ENCODE results near the gene IQCF6.
"Not testable (repeated sequence)": the region's sequence is repeated elsewhere in the genome, so short reads cannot be mapped to it uniquely, and the experiment has no call there.

The IQCF6 gene

GRCh38 chr3:51753763-51754750 lies 25.0 kb downstream of the IQCF6 start:
- H3K4me1 ChIP-seq (ENCODE audit: insufficient read depth, low read length); H3K9me3 ChIP-seq (ENCODE audit: low read length); H3K4me3 ChIP-seq (ENCODE audit: low read depth in 1 of 2, low read length in 2 of 2); H3K27me3 ChIP-seq (ENCODE audit: control insufficient read depth in 1 of 2, insufficient read depth in 2 of 2, low read length in 2 of 2); H3K27ac ChIP-seq (ENCODE audit: low read depth, low read length); H3K9ac ChIP-seq (ENCODE audit: low read length); H3K36me3 ChIP-seq (ENCODE audit: insufficient read depth, low read length): not testable (repeated sequence)

GRCh38 chr3:51751287-51751686 lies 27.8 kb downstream of the IQCF6 start:
- Histone ChIP-seq H3K27ac (ENCODE audit: low read depth, low read length) (no peak overlapping the region), H3K9me3 (ENCODE audit: low read length) (no peaks in the 10 kb centered on the region), H3K4me3 (ENCODE audit: low read depth in 1 of 2, low read length in 2 of 2) (no peak overlapping the region), H3K36me3 (ENCODE audit: insufficient read depth, low read length) (no peaks in the 10 kb centered on the region), H3K4me1 (ENCODE audit: insufficient read depth, low read length) (no peaks in the 10 kb centered on the region), H3K27me3 (ENCODE audit: control insufficient read depth in 1 of 2, insufficient read depth in 2 of 2, low read length in 2 of 2) (no peaks in the 10 kb centered on the region), H3K9ac (ENCODE audit: low read length) (no peak overlapping the region)

GRCh38 chr3:51750878-51751277 lies 28.2 kb downstream of the IQCF6 start:
- Histone ChIP-seq H3K27me3 (ENCODE audit: control insufficient read depth in 1 of 2, insufficient read depth in 2 of 2, low read length in 2 of 2) (no peaks in the 10 kb centered on the region), H3K36me3 (ENCODE audit: insufficient read depth, low read length) (no peaks in the 10 kb centered on the region), H3K27ac (ENCODE audit: low read depth, low read length) (no peak overlapping the region), H3K4me1 (ENCODE audit: insufficient read depth, low read length) (no peaks in the 10 kb centered on the region), H3K4me3 (ENCODE audit: low read depth in 1 of 2, low read length in 2 of 2) (no peak overlapping the region), H3K9me3 (ENCODE audit: low read length) (no peaks in the 10 kb centered on the region), H3K9ac (ENCODE audit: low read length) (no peak overlapping the region)

GRCh38 chr3:51748327-51748726 lies 30.7 kb downstream of the IQCF6 start:
- Histone ChIP-seq H3K4me1 (ENCODE audit: insufficient read depth, low read length) (no peaks in the 10 kb centered on the region), H3K27ac (ENCODE audit: low read depth, low read length) (no peak overlapping the region), H3K27me3 (ENCODE audit: control insufficient read depth in 1 of 2, insufficient read depth in 2 of 2, low read length in 2 of 2) (no peaks in the 10 kb centered on the region), H3K9ac (ENCODE audit: low read length) (no peak overlapping the region), H3K4me3 (ENCODE audit: low read depth in 1 of 2, low read length in 2 of 2) (no peak overlapping the region), H3K9me3 (ENCODE audit: low read length) (no peaks in the 10 kb centered on the region), H3K36me3 (ENCODE audit: insufficient read depth, low read length) (no peaks in the 10 kb centered on the region)

GRCh38 chr3:51747840-51748239 lies 31.2 kb downstream of the IQCF6 start:
- Histone ChIP-seq H3K9me3 (ENCODE audit: low read length) (no peaks in the 10 kb centered on the region), H3K4me1 (ENCODE audit: insufficient read depth, low read length) (no peaks in the 10 kb centered on the region), H3K9ac (ENCODE audit: low read length) (no peak overlapping the region), H3K4me3 (ENCODE audit: low read depth in 1 of 2, low read length in 2 of 2) (no peak overlapping the region), H3K36me3 (ENCODE audit: insufficient read depth, low read length) (no peaks in the 10 kb centered on the region), H3K27ac (ENCODE audit: low read depth, low read length) (no peak overlapping the region), H3K27me3 (ENCODE audit: control insufficient read depth in 1 of 2, insufficient read depth in 2 of 2, low read length in 2 of 2) (no peaks in the 10 kb centered on the region)

- not testable (repeated sequence) for H3K36me3 ChIP-seq (ENCODE audit: insufficient read depth, low read length); H3K27ac ChIP-seq (ENCODE audit: low read depth, low read length); H3K9ac ChIP-seq (ENCODE audit: low read length); H3K27me3 ChIP-seq (ENCODE audit: control insufficient read depth in 1 of 2, insufficient read depth in 2 of 2, low read length in 2 of 2); H3K9me3 ChIP-seq (ENCODE audit: low read length); H3K4me1 ChIP-seq (ENCODE audit: insufficient read depth, low read length); H3K4me3 ChIP-seq (ENCODE audit: low read depth in 1 of 2, low read length in 2 of 2)
Observed at GRCh38 chr3:51742978-51743377, 36.1 kb downstream of the IQCF6 start.

GRCh38 chr3:51742320-51742719 lies 36.7 kb downstream of the IQCF6 start:
- H3K27ac ChIP-seq (ENCODE audit: low read depth, low read length): not testable (repeated sequence)

GRCh38 chr3:51739110-51739509 lies 39.9 kb downstream of the IQCF6 start:
- H3K27me3 ChIP-seq (ENCODE audit: control insufficient read depth in 1 of 2, insufficient read depth in 2 of 2, low read length in 2 of 2): no peaks in the 10 kb centered on the region
- H3K4me3 ChIP-seq (ENCODE audit: low read depth in 1 of 2, low read length in 2 of 2): no peak overlapping the region
- H3K27ac ChIP-seq (ENCODE audit: low read depth, low read length): no peak overlapping the region

More at GRCh38 chr3:51742320-51742719, 36.7 kb downstream of the IQCF6 start:
- not testable (repeated sequence) for H3K36me3 ChIP-seq (ENCODE audit: insufficient read depth, low read length); H3K27me3 ChIP-seq (ENCODE audit: control insufficient read depth in 1 of 2, insufficient read depth in 2 of 2, low read length in 2 of 2); H3K4me3 ChIP-seq (ENCODE audit: low read depth in 1 of 2, low read length in 2 of 2); H3K4me1 ChIP-seq (ENCODE audit: insufficient read depth, low read length); H3K9ac ChIP-seq (ENCODE audit: low read length); H3K9me3 ChIP-seq (ENCODE audit: low read length)

GRCh38 chr3:51735950-51736349 lies 43.1 kb downstream of the IQCF6 start:
- H3K27ac ChIP-seq (ENCODE audit: low read depth, low read length): no peak overlapping the region
- H3K36me3 ChIP-seq (ENCODE audit: insufficient read depth, low read length): no peaks in the 10 kb centered on the region
- no peak overlapping the region for H3K4me3 ChIP-seq (ENCODE audit: low read depth in 1 of 2, low read length in 2 of 2)
- no peaks in the 10 kb centered on the region for H3K27me3 ChIP-seq (ENCODE audit: control insufficient read depth in 1 of 2, insufficient read depth in 2 of 2, low read length in 2 of 2)
- no peaks in the 10 kb centered on the region for H3K9me3 ChIP-seq (ENCODE audit: low read length)
- H3K9ac ChIP-seq (ENCODE audit: low read length): no peak overlapping the region
- no peaks in the 10 kb centered on the region for H3K4me1 ChIP-seq (ENCODE audit: insufficient read depth, low read length)

More at GRCh38 chr3:51739110-51739509, 39.9 kb downstream of the IQCF6 start:
- H3K36me3 ChIP-seq (ENCODE audit: insufficient read depth, low read length): no peaks in the 10 kb centered on the region
- no peaks in the 10 kb centered on the region for H3K9me3 ChIP-seq (ENCODE audit: low read length)
- no peak overlapping the region for H3K9ac ChIP-seq (ENCODE audit: low read length)
- no peaks in the 10 kb centered on the region for H3K4me1 ChIP-seq (ENCODE audit: insufficient read depth, low read length)

- H3K27me3 ChIP-seq (ENCODE audit: control insufficient read depth in 1 of 2, insufficient read depth in 2 of 2, low read length in 2 of 2): no peaks in the 10 kb centered on the region
- H3K4me1 ChIP-seq (ENCODE audit: insufficient read depth, low read length): no peaks in the 10 kb centered on the region
- H3K36me3 ChIP-seq (ENCODE audit: insufficient read depth, low read length): no peaks in the 10 kb centered on the region
- no peak overlapping the region for H3K4me3 ChIP-seq (ENCODE audit: low read depth in 1 of 2, low read length in 2 of 2)
- no peak overlapping the region for H3K27ac ChIP-seq (ENCODE audit: low read depth, low read length)
- no peak overlapping the region for H3K9ac ChIP-seq (ENCODE audit: low read length)
- no peaks in the 10 kb centered on the region for H3K9me3 ChIP-seq (ENCODE audit: low read length)
Observed at GRCh38 chr3:51735039-51735438, 44.0 kb downstream of the IQCF6 start.

- Histone ChIP-seq H3K27me3 (ENCODE audit: control insufficient read depth in 1 of 2, insufficient read depth in 2 of 2, low read length in 2 of 2) (no peaks in the 10 kb centered on the region), H3K4me3 (ENCODE audit: low read depth in 1 of 2, low read length in 2 of 2) (no peak overlapping the region), H3K9ac (ENCODE audit: low read length) (no peak overlapping the region), H3K36me3 (ENCODE audit: insufficient read depth, low read length) (no peaks in the 10 kb centered on the region), H3K9me3 (ENCODE audit: low read length) (no peaks in the 10 kb centered on the region), H3K27ac (ENCODE audit: low read depth, low read length) (no peak overlapping the region), H3K4me1 (ENCODE audit: insufficient read depth, low read length) (no peaks in the 10 kb centered on the region)
Observed at GRCh38 chr3:51734572-51734907, 44.5 kb downstream of the IQCF6 start.
